Neural crest cell (in vitro differentiated cells): ENCODE data around the gene CDKL1. TPM values are rescaled to one million over a fixed set of nuclear protein-coding genes. Genes with fewer than 3 reads are reported as not detected.

Experiments
- DNase-seq: peaks from one replicate; pipeline ENCODE4 v3.0.0; 2021; ENCODE audit warnings: low read depth, mixed read lengths, low spot score
- H3K27ac Mint-ChIP-seq: one replicate; pipeline ENCODE4 v1.8.0; 2021; ENCODE audit warnings: mild to moderate bottlenecking, mixed read lengths; ENCODE audit not compliant: unreplicated experiment
- H3K27me3 Mint-ChIP-seq: 2 replicates; pipeline ENCODE4 v1.8.0; 2021; ENCODE audit warnings: low read depth, mild to moderate bottlenecking, mixed read lengths
- H3K36me3 Mint-ChIP-seq: 2 replicates; pipeline ENCODE4 v1.8.0; 2021; ENCODE audit warnings: low read depth, mild to moderate bottlenecking, mixed read lengths
- H3K4me1 Mint-ChIP-seq: 2 replicates; pipeline ENCODE4 v1.8.0; 2021; ENCODE audit warnings: mixed read lengths
- H3K4me3 Mint-ChIP-seq: one replicate; pipeline ENCODE4 v1.8.0; 2021; ENCODE audit warnings: mild to moderate bottlenecking, mixed read lengths
- H3K9me3 Mint-ChIP-seq: 2 replicates; pipeline ENCODE4 v1.8.0; 2021; ENCODE audit warnings: mixed read lengths
- total RNA-seq: library from RNA; stranded (reverse); gene quantifications from 2 replicates; pipeline ENCODE4 v1.2.1, GENCODE V29; 2021
- TF ChIP-seq, protein P1 (sequence below): fragments of 200-600 bp; sonication (generic); conservative IDR thresholded peaks from 2 replicates; pipeline ENCODE4 v1.5.0; 2021; ENCODE audit warnings: antibody characterized with exemption, mild to moderate bottlenecking

The CDKL1 gene
- total RNA-seq, 1 donor from 2014 or later: 6.1 TPM

DNA sequence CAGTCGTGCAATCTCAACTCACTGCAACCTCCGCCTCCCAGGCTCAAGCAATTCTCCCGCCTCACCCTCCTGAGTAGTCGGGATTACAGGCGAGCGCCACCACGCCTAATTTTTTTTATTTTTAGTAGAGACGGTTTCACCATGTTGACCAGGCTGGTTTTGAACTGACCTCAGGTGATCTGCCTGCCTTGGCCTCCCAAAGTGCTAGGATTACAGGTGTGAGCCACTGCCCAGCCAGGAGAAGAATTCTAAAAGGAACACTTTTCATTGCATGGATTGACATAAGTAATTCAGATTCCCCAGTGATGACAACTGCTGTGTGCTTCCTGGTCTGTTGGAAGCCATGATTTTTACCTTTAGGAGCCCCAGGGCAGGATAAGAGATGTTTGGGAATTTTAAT is 62.5 kb downstream of the CDKL1 start:
- Mint-ChIP-seq H3K27me3 (no peaks in the 10 kb centered on the region), H3K36me3 (no peaks in the 10 kb centered on the region), H3K4me3 (no peak overlapping the region), H3K27ac (no peak overlapping the region), H3K4me1 (peaks cover 25% of the 10 kb centered on the region), H3K9me3 (no peaks in the 10 kb centered on the region)
- DNase-seq: no peak
- TF ChIP-seq, protein P1, sequence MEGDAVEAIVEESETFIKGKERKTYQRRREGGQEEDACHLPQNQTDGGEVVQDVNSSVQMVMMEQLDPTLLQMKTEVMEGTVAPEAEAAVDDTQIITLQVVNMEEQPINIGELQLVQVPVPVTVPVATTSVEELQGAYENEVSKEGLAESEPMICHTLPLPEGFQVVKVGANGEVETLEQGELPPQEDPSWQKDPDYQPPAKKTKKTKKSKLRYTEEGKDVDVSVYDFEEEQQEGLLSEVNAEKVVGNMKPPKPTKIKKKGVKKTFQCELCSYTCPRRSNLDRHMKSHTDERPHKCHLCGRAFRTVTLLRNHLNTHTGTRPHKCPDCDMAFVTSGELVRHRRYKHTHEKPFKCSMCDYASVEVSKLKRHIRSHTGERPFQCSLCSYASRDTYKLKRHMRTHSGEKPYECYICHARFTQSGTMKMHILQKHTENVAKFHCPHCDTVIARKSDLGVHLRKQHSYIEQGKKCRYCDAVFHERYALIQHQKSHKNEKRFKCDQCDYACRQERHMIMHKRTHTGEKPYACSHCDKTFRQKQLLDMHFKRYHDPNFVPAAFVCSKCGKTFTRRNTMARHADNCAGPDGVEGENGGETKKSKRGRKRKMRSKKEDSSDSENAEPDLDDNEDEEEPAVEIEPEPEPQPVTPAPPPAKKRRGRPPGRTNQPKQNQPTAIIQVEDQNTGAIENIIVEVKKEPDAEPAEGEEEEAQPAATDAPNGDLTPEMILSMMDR: no peak

DNA sequence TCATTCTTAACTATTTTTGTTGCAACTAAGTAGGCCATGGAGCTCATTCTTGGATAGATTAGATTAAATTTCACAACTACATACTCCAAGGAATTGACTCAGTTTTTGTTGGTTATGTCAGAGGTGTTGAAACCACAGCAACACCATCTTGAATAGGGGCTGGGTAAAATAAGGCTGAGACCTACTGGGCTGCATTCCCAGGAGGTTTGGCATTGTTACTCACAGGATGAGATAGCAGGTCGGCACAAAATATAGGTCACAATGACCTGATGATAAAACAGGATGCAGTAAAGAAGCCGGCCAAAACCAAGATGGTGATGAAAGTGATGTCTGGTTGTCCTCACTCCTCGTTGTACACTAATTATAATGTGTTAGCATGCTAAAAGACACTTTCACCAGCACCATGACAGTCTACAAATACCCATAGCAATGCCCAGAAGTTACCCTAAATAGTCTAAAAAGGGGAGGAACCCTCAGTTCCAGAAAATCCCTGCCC is 63.6 kb downstream of the CDKL1 start:
- H3K27me3 Mint-ChIP-seq: no peaks in the 10 kb centered on the region
- peaks cover 25% of the 10 kb centered on the region for H3K4me1 Mint-ChIP-seq
- TF ChIP-seq, protein P1: no peak
- no peak overlapping the region for H3K4me3 Mint-ChIP-seq
- H3K9me3 Mint-ChIP-seq: no peaks in the 10 kb centered on the region
- no peaks in the 10 kb centered on the region for H3K36me3 Mint-ChIP-seq
- H3K27ac Mint-ChIP-seq: no peak overlapping the region
- DNase-seq: no peak

DNA sequence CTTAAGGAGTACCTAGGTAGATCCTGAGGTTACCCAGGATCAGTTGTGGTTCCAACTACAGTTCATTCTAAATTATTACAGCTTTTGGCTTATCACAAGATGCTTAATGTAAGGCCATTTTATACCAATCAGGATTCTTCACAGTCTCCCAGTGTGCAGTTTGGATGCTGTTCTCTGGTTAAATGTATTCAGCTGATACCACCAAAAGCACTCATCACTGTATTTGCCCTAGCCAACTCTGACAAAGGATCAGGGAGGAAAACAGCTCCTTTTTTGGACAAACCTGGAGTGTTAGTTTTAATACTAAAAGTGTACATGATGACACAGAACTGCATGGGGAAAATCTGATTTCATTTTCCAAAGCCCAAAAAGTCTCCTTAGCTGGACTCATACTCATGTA is 65.1 kb downstream of the CDKL1 start:
- Mint-ChIP-seq H3K27me3 (no peaks in the 10 kb centered on the region), H3K27ac (no peak overlapping the region), H3K9me3 (no peaks in the 10 kb centered on the region), H3K4me1 (peaks cover 24% of the 10 kb centered on the region), H3K36me3 (no peaks in the 10 kb centered on the region), H3K4me3 (no peak overlapping the region)
- no peak for DNase-seq
- TF ChIP-seq, protein P1: no peak

DNA sequence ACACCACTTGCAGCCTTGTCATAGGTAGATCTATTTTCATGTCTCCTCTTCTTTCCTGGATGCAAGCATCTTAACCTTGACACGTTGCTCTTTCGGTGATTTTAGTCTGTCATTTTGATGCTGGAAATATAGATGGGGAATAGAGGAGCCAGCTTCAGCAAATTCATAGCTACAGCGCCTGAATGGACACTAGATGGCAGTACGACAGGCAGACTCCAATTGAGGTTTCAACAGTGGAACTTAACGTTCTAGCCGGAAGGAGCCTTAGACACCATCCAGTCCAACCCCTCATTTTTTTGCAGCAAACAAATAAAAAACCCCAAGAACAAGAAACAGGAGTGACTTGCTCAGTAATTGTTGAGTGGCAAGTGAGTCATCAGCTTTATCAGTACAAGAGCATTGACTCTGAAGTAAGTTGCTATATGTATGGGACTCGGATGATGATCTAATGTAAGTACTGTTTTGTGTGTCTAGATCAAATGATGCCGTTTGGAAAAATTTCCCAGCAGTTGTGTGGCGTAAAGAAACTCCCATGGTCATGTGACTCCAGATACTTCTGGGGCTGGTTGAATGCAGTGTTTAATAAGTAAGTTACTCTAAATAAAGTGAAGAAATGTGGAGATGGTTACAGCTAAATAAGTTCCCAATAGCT is 75.5 kb downstream of the CDKL1 start:
- peaks cover 11% of the 10 kb centered on the region for H3K36me3 Mint-ChIP-seq
- peaks cover 9% of the 10 kb centered on the region for H3K4me1 Mint-ChIP-seq
- TF ChIP-seq, protein P1: peak; percentile 92
- H3K4me3 Mint-ChIP-seq: no peak overlapping the region
- H3K9me3 Mint-ChIP-seq: peaks cover under 1% of the 10 kb centered on the region
- H3K27me3 Mint-ChIP-seq: no peaks in the 10 kb centered on the region
- H3K27ac Mint-ChIP-seq: no peak overlapping the region
- DNase-seq: peak; percentile 33

DNA sequence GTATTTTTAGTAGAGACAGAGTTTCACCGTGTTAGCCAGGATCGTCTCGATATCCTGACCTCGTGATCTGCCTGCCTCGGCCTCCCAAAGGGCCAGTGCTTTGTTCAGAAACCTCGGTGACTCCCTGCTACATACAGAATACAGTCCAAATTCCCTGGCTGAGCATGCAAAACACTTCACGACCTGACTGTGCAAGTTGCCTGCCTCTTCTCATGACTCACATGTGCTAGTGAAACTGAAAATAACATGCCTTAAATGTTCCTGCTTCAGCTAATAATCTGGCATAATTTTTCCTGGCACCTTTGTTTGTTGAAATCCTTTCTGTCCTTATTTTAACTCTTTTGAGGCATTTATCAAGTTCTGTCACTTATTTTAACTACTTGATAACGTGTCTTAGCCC is 76.4 kb downstream of the CDKL1 start:
- no peak overlapping the region for H3K27ac Mint-ChIP-seq
- TF ChIP-seq, protein P1: no peak
- no peak for DNase-seq

More for the DNA sequence above, 76.4 kb downstream of the CDKL1 start:
- Mint-ChIP-seq H3K9me3 (peaks cover 5% of the 10 kb centered on the region), H3K4me1 (peaks cover 9% of the 10 kb centered on the region), H3K36me3 (peaks cover 16% of the 10 kb centered on the region), H3K27me3 (no peaks in the 10 kb centered on the region), H3K4me3 (no peak overlapping the region)
